Measurements from ENCODE around the gene ATP8B3.
A peak's percentile ranks its signal among the peaks of the same experiment; 100 is the strongest.

The ATP8B3 gene

GRCh38 chr19:1859331-1859781, 47.3 kb upstream of the ATP8B3 start (continued):
- TF ChIP-seq ZNF518A (tag by site-specific recombination; conservative IDR thresholded peaks at IDR 0.05; ENCODE audit: low read depth) = no peak
- no peak for TF ChIP-seq ZBTB1 (tag by site-specific recombination; IDR thresholded peaks at IDR 0.05)
- no peak for TF ChIP-seq ZNF704 (tag by site-specific recombination; IDR thresholded peaks at IDR 0.05)
- no peak for TF ChIP-seq ZNF558 (tag by site-specific recombination; IDR thresholded peaks at IDR 0.05)
- TF ChIP-seq HOXA7 (CRISPR knock-in tag; IDR thresholded peaks at IDR 0.05; ENCODE audit: borderline replicate concordance) = no peak
- 0 out of 2 replicates have a peak, but pooled peaks have one; percentile 29 for TF ChIP-seq SP3 (tag by site-specific recombination; IDR thresholded peaks at IDR 0.05)
- no peak for TF ChIP-seq ZNF449 (tag by site-specific recombination; IDR thresholded peaks at IDR 0.05)
- TF ChIP-seq SCRT2 (tag by site-specific recombination; IDR thresholded peaks at IDR 0.05) = no peak
- TF ChIP-seq ZBTB10 (tag by site-specific recombination; IDR thresholded peaks at IDR 0.05) = no peak; the same call in 1 of the 2 replicates
- no peak for TF ChIP-seq ZNF114 (tag by site-specific recombination; IDR thresholded peaks at IDR 0.05)
- TF ChIP-seq ZNF335 (tag by site-specific recombination; conservative IDR thresholded peaks at IDR 0.05) = no peak
- no peak for TF ChIP-seq ZNF362 (tag by site-specific recombination; IDR thresholded peaks at IDR 0.05)
- TF ChIP-seq ZNF501 (tag by site-specific recombination; IDR thresholded peaks at IDR 0.05) = no peak
- TF ChIP-seq RBAK (tag by site-specific recombination; IDR thresholded peaks at IDR 0.05) = no peak
- peak; percentile 69 for TF ChIP-seq SP2 (tag by site-specific recombination; IDR thresholded peaks at IDR 0.05)
- no peak for TF ChIP-seq GLIS2 (tag by site-specific recombination; IDR thresholded peaks at IDR 0.05)

Data from HEK293 (cell line).